IMR-90 (cell line): ENCODE results near the gene C14orf93.

Source experiments
- BHLHE40 ChIP-seq: fragments of 150-350 bp; IDR thresholded peaks from 2 replicates; pipeline ENCODE4 v1.6.1; 2016; ENCODE audit warnings: mild to moderate bottlenecking, low read depth, low read length
- CTCF ChIP-seq: conservative IDR thresholded peaks from 2 replicates; pipeline ENCODE4 v1.5.1; 2012; ENCODE audit warnings: mild to moderate bottlenecking, low read depth, low read length, improper control_type of control experiment
- MAFK ChIP-seq: IDR thresholded peaks from 2 replicates; pipeline ENCODE4 v1.6.1; 2012; ENCODE audit warnings: low read depth, low read length, improper control_type of control experiment

DNA sequence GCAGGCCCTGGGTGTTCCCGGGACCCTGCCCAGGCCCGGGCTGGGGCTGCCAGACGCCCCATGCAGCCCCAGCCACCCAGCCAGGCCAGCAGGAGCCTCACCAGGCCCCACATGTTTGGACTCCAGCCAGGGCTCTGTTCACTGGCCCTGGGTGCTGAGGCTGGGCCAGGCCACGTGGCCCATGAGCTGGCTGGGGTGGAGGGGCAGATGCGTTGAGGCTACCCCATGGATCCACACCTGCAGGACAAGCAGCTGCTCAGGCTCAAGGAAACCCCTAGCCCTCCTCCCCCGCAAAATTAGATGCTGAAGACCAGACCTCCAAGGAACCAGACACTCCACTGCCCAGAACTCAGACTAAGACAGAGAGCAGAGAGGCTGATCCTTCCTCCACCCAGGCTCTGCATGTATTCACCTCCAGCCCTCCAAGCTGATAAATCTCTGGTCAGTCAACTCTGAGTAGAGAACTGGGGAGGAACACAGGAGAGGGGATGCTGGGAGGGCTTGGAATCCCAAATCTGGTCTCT, 45.7 kb upstream of the C14orf93 start:
- no peak for TF ChIP-seq CTCF
- TF ChIP-seq MAFK: no peak
- TF ChIP-seq BHLHE40: no peak
